Endothelial cell (in vitro differentiated cells): ENCODE measurements around the gene DNAH17. TPM values are rescaled to one million over a fixed set of nuclear protein-coding genes. Genes with fewer than 3 reads are reported as not detected.

Experiments
- DNase-seq: peaks from one replicate; pipeline ENCODE4 v3.0.0; 2021; ENCODE audit warnings: low spot score
- H3K27ac Mint-ChIP-seq: one replicate; pipeline ENCODE4 v1.8.0; 2021; ENCODE audit warnings: mixed read lengths, inconsistent platforms; ENCODE audit not compliant: unreplicated experiment
- H3K27me3 Mint-ChIP-seq: one replicate; pipeline ENCODE4 v1.8.0; 2021; ENCODE audit warnings: mild to moderate bottlenecking, moderate library complexity, mixed read lengths, inconsistent platforms; ENCODE audit not compliant: unreplicated experiment
- H3K36me3 Mint-ChIP-seq: one replicate; pipeline ENCODE4 v1.8.0; 2021; ENCODE audit warnings: mild to moderate bottlenecking, low read depth, mixed read lengths, inconsistent platforms; ENCODE audit not compliant: unreplicated experiment
- H3K4me1 Mint-ChIP-seq: one replicate; pipeline ENCODE4 v1.8.0; 2021; ENCODE audit warnings: mild to moderate bottlenecking, mixed read lengths, inconsistent platforms; ENCODE audit not compliant: unreplicated experiment
- H3K4me3 Mint-ChIP-seq: one replicate; pipeline ENCODE4 v1.8.0; 2021; ENCODE audit warnings: mild to moderate bottlenecking, mixed read lengths, inconsistent platforms; ENCODE audit not compliant: unreplicated experiment
- H3K9me3 Mint-ChIP-seq: one replicate; pipeline ENCODE4 v1.8.0; 2021; ENCODE audit warnings: mixed read lengths, inconsistent platforms; ENCODE audit not compliant: unreplicated experiment
- total RNA-seq: library from RNA; stranded (reverse); fragmentation: NEBNext Ultra II Directional; extraction: Animal tissue kit (Norgen Biotek cat#: 25700); gene quantifications from one replicate; pipeline ENCODE4 v1.2.1, GENCODE V29; 2021; ENCODE audit not compliant: unreplicated experiment
- TF ChIP-seq, protein P1 (sequence below): fragments of 200-600 bp; sonication (generic); IDR thresholded peaks from one replicate; pipeline ENCODE4 v1.5.0; 2021; ENCODE audit warnings: antibody characterized with exemption; ENCODE audit not compliant: unreplicated experiment

DNAH17 gene
- total RNA-seq, 1 donor from 2014 or later, result 1.0 TPM

DNA sequence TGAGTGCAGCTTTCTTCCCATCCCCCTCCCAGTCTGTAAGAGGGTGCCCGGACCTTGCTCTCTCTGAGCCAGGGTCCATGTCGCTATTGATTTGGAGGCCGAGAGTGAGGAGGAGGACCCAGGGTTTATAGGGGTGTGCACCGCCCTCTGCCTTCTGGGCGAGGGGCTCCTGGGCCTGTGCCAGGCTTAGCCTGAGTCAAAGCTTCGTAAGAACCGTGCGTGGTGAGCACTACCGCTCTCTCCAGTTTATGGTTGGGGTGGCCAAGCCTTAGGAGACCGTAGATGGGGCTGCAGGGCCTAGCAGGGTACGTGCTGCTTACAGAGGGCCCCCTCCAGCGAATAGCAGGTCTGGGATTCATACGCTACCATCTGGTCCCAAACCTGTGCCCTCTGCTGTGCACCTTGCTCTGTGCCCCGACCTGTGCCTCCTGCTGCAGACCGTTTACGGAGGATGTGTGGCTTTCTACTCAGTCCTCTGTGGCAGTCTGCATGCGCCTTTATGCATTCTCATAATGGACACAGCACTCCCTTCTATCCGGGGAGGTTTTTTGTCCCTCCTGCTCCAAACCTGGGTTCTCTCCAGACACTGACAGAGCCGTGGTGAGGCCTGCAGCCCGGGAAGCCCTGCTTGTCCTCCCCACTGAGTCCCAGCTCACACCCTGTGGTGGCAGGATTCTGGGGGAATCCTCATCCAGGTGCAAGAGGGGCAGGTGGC lies 144.0 kb downstream of the DNAH17 start:
- Mint-ChIP-seq H3K36me3 (peaks cover 18% of the 10 kb centered on the region), H3K27ac (no peak overlapping the region), H3K4me3 (no peak overlapping the region), H3K27me3 (peaks cover 16% of the 10 kb centered on the region), H3K4me1 (peaks cover 6% of the 10 kb centered on the region), H3K9me3 (no peaks in the 10 kb centered on the region)
- TF ChIP-seq, protein P1, sequence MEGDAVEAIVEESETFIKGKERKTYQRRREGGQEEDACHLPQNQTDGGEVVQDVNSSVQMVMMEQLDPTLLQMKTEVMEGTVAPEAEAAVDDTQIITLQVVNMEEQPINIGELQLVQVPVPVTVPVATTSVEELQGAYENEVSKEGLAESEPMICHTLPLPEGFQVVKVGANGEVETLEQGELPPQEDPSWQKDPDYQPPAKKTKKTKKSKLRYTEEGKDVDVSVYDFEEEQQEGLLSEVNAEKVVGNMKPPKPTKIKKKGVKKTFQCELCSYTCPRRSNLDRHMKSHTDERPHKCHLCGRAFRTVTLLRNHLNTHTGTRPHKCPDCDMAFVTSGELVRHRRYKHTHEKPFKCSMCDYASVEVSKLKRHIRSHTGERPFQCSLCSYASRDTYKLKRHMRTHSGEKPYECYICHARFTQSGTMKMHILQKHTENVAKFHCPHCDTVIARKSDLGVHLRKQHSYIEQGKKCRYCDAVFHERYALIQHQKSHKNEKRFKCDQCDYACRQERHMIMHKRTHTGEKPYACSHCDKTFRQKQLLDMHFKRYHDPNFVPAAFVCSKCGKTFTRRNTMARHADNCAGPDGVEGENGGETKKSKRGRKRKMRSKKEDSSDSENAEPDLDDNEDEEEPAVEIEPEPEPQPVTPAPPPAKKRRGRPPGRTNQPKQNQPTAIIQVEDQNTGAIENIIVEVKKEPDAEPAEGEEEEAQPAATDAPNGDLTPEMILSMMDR, result no peak
- no peak for DNase-seq

DNA sequence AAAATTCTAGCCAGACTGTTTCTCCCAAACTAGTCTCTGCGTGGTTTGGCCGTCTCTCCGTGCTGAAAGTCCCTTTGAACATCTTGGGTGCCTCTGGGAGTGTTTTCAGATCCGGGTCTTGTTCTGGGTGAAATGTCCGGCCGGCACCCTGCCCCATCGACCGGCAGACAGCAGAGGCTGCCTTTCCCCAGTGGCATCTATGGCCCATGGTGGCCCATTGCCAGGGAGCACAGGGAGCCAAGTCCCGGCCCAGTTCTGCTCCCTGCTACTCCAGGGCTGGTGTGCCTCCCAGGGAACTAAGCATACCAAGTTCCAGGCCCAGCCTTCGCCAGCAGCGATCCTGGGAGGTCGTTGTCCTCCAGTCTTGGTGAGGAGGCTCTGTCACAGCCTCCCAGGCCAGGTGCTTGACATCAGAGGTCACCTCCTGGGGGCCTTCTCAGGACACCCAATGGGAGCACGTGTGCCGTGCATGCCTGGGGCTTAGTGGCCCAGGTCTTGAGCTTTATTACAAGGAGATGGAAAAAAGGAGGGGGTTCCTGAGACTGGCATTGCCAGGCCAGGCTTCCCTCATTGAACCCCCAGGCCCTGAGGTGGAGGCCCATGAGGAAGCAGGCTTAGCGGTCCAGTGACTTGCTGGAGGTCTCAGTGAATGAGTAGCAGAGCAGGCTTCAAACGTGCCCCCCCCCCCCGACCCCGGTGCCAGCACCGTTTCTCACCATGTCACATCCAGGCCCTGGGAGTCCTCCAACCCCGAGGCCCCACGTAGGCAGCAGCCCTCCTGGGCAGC lies 144.8 kb downstream of the DNAH17 start:
- Mint-ChIP-seq H3K36me3 (peaks cover 19% of the 10 kb centered on the region), H3K27me3 (peaks cover 16% of the 10 kb centered on the region), H3K27ac (no peak overlapping the region), H3K4me1 (peaks cover 6% of the 10 kb centered on the region), H3K9me3 (no peaks in the 10 kb centered on the region), H3K4me3 (no peak overlapping the region)
- TF ChIP-seq, protein P1, result no peak
- DNase-seq, result no peak

DNA sequence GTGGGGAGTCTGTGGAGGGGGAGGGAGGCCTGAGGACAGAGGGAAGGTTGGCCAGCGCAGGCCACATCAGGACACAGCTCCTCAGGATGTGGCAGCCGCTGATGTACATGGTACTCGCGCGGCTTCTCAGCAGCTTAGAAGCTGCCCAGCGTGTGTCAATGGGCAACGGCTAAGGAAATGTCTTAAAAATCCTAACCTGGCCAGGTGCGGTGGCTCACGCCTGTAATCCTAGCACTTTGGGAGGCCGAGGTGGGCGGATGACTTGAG lies 145.6 kb downstream of the DNAH17 start:
- Mint-ChIP-seq H3K4me3 (no peak overlapping the region), H3K36me3 (peaks cover 25% of the 10 kb centered on the region), H3K9me3 (no peaks in the 10 kb centered on the region), H3K4me1 (peaks cover 6% of the 10 kb centered on the region), H3K27me3 (peaks cover 14% of the 10 kb centered on the region), H3K27ac (no peak overlapping the region)
- TF ChIP-seq, protein P1, result no peak
- no peak for DNase-seq

DNA sequence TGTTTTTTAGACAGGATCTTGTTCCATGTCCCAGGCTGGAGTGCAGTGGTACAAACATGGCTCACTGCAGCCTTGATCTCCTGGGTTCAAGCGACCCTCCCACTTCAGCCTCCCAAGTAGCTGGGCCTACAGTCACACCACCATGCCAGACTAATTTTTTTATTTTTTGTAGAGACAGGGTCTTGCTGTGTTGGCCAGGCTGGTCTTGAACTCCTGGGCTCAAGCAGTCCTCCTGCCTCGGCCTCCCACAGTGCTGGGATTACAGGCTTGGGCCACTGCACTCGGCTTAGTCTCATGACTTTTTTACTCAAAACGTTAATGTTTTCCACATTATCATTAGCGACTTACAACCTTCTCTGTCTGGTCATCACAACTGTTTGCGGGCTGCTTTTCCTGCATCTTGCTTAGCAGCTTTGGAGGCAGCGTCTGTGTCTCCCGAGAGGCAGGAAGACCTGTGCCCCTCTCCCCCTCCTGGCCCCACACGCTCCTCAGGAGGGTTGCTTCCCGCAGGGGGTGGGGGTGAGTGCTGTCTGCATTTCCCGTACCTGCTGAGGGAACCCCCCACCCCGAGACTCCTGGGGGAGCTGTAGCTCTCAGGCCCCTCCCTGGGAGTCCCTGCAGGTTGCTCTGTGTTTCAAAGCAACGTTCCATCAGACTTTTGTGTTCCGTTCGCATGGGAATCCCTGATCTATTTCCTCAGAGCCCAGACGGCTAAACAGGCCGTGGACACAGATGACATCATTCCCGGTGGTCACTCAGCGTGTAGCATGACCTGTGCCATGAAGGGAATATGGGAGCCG lies 146.1 kb downstream of the DNAH17 start:
- TF ChIP-seq, protein P1, result no peak
- DNase-seq, result no peak
- Mint-ChIP-seq H3K36me3 (peaks cover 25% of the 10 kb centered on the region), H3K4me1 (peaks cover 6% of the 10 kb centered on the region), H3K4me3 (no peak overlapping the region), H3K9me3 (no peaks in the 10 kb centered on the region), H3K27ac (no peak overlapping the region), H3K27me3 (peaks cover 9% of the 10 kb centered on the region)

DNA sequence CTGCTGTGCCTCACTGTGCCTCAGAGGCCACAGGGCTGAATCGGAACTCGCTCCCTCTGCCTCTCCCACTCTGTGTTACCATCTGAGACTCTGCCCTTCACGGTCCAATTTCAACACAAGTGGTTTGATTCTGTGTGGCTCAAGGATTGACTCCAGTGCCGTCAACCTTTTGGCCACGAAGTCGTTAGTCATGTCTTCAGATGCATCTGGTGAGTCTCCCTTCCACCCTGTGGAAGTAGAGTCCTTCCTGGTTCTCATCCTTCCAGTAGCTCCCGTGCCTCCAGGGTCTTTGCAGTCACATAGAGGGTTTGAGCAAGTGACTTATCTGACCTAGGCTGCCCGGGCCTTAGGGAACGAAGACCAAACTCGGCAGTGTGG lies 147.6 kb downstream of the DNAH17 start:
- Mint-ChIP-seq H3K27ac (no peak overlapping the region), H3K27me3 (peaks cover 10% of the 10 kb centered on the region), H3K9me3 (no peaks in the 10 kb centered on the region), H3K4me1 (peaks cover 6% of the 10 kb centered on the region), H3K36me3 (peaks cover 25% of the 10 kb centered on the region), H3K4me3 (no peak overlapping the region)
- DNase-seq, result no peak
- TF ChIP-seq, protein P1, result no peak
